Measurements from ENCODE around the gene SNAP91.
A peak's percentile ranks its signal among the peaks of the same experiment; 100 is the strongest.

Gene SNAP91

DNA sequence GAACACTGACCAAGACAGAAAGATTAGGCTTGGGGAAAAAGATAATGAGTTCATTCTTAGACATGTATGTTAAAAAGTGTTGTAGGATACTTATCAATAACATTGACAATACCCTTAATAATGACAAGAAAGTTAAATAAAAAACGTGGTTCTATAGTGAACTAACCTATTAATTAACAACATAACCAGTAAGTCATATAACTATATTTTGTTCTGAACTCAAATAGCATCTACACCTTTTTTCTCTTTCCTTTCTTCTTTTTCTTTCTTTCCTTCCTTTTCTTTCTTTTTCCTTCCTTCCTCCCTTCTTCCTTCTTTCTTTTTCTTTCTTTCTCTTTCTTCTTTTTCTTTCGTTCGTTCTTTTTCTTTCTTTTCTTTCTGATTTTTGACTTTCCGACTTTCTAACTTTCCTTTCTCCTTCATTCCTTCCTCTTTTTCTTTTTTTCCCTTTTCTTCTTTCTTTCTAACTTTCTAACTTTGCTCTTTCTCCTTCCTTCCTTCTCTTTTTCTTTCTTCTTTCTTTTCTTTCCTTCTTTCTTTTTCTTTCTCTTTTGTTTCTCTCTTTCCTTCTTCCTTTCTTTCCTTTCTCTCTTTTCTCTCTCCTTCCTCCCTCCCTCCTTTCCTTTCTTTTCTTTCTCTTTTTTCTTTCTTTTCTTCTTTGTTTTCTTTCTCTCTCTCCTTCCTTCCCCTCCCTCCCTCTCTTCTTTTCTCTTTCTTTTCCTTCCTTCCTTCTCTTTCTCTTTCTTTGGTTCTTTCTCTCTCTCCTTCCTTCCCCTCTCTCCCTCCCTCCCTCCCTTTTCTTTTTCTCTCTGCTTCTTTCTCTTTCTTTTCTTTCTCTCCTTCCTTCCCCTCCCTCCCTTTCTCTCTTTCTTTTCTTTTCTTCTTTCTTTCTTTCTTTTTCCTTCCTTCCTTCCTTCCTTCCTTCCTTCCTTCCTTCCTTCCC, 172.0 kb downstream of the SNAP91 start:
- no peak for DNase-seq

DNA sequence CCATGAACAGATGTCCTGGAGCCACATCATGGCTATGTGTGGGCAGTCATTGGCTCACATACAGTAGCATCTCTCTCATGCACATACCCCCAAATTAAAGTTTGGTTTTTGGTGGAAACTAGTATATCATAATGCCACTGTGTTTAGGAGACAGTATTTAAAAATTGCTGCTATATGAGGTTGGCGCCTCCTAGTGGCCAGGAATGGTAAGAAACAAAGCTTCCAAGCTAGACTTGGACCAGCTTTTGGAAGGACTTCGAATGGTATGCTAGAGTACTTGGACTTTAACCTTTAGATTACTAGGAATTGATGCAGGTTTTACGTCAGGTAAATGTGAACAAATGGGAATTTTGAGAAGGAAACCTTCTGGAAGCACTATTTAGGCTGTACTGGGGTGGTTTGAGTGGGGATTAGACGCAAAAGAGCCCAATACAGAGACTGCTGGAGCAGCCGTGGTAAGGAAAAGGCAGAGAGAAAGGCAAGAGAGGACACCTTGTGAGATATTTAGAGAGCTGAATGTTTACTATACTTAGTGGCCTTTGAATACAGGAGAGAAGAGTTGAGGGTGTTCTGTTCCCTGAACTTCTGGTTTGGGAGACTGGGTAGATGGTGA, 172.8 kb downstream of the SNAP91 start:
- peak in 4 of 5 experiments; percentile 9 to 34 (median 20) for DNase-seq

DNA sequence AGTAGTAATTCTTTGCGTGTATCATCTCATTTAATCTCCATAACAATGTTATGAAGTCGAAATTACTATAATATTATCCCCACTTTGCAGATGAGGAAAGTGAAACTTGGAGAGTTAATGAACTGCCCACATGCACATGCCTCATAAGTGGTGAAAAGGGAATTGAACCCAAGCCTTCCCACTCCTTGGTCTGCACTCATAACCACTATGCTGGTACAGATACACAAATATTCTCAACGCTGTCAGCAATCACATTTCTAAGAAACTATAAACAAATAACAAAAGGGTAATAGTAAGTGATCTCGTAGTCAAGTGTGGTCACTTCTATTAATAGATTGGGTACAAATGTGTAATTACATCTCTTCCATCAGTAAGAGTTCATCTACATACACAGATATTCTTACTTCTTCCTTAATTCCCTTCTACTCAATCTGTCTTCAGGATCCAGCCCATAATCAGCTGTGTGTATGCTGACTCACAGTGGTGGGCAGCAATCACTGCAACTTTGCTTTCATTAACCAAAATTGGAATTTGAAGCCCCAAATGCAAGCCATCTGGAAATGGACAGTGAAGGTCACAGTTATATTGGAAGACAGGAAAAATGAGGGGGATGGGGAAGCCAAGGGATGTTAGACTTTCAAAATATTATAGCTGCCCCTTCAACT, 190.0 kb downstream of the SNAP91 start:
- no peak for DNase-seq

DNA sequence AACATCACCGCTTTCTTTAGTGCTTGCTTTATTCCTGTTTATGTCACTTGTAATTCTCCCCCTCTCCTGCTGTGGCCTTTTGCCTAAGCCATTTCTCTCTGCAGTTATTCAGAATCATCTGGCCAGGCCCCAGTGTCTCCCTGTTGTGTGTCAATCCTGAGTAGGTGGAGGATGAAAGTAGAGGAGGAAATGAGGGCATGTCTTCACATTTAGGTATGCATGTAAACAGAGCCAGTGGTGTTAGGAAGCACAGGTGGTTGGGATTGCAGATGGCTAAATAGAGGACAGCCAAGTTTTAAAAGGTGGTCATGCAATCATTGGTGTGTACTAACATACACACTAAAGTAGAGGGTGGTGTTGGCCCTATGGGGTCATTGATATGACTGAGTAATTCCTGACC, 191.4 kb downstream of the SNAP91 start:
- no peak for DNase-seq

DNA sequence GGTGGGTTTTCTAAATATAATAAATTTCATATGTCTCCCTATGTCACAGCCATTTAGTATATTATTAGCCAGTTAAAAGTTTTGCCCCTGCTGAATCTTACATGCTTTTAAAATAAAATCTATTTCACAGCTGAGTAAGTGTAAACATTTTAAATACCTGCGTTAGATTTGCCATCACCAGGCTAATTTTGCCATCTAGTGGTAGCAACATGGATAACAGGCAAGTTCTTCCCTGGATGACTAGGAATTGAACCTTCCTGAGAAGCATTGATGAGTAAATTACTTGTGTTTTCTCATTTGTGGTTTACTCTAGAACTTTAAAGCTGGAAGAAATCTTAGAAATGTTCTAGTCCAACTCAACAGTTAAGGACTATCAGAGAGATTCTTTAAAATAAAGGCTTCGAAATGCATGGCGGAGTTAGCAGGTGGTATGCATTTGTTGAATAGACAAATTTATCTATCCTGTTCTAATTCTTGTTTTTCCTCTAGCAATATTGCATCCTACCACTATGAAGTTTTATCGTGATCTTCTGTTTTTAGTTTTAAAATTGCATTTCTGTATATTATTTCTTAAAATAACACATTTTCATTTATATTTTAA, 193.9 kb downstream of the SNAP91 start:
- DNase-seq: peak in 2 of 5 experiments; percentile 27 to 37

DNA sequence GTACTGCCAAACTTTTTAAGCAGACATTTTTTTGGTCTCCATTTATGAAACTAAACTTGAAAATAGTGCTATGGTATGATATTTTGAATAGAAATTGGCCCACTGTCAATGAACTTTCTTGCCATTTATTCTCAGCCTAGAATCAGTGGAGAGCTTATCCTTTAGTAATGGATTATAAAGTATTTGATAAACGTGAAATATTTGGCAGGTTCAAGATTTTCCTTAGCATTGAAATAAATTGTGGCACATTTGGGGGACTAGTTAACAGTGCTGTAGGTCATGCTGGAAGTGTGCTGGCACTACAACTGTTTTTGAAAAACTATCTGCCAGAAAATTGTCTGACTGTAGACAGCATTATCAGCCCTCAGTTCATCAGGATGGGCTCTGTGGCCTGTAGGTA, 194.4 kb downstream of the SNAP91 start:
- DNase-seq: no peak

DNA sequence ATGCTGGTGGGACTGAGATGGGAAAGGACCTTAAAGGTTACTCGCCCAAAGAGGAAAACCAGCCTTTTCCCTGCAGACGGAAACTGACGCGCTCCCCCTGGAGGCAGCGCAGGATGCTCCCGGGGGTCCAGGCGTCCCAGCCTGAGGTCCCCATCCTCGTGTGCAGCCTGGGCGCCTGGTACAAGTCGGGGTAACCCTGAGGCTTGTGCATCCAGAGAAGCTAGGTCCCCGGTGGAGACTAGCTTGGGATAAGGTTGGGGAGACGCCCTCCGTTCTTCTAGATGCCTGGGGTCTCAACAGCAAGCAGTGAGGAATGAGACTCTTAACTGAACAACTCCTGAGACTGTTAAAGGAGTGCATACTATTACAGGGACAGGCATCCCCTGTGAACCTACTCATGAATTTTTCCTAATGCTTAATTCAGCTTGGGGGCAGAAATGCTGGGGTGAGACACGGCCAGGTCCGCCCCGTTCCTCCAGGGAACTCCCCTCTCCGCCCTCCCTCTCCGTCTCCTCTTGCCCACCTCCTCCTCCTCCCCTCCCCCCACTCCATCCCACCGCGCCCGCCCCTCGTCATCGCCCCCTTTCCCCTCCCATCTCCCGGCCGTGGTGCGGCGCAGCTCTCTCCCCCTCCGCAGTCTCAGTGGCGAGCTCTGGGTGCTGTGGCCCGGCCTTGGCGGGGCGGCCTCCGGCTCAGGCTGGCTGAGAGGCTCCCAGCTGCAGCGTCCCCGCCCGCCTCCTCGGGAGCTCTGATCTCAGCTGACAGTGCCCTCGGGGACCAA, 196.8 kb downstream of the SNAP91 start, which contains the start of gene PRSS35:
TSS of gene PRSS35 (plus strand) at position 634 of the 781 bp plus-strand sequence. CDS start 10,908 bp downstream, outside the sequence.
- peak in 2 of 5 experiments; percentile 4 to 27 for DNase-seq

DNA sequence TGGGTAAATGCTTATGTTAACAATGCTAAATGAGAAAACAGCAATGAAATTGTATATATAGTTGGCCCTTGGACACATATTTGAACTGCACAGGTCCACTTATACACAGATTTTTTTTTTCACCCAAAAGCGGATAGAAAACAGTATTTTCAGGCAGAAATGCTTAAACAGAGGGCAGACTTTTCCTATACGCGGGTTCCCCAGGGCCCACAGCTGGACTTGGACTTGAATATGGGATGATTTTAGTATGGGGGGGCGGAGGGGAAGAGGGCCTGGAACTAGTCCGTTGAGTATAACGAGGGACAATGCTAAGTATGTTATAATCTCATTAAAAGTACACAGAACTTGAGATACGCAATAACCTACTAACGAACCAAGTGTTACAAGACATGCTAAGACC, 197.6 kb downstream of the SNAP91 start:
- no peak for DNase-seq

DNA sequence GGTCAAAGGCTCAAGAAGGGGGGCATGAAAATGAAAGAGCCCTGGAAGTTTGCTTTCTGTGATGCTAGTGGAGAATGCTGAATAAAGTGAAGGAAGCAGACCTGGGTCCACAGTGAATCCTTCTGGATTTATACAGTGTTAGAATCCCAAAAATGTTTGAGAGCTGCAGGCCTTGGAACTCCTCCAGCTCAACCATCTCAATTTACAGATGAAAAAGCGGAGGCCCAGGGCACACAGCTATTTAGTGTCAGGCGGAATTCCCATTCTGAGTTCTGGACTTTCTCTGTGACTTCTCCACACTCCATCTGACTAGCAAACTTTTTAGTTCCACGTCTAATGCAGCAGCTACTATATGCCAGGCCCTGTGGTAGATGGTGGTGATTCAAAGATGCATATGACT, 198.1 kb downstream of the SNAP91 start:
- no peak for DNase-seq

DNA sequence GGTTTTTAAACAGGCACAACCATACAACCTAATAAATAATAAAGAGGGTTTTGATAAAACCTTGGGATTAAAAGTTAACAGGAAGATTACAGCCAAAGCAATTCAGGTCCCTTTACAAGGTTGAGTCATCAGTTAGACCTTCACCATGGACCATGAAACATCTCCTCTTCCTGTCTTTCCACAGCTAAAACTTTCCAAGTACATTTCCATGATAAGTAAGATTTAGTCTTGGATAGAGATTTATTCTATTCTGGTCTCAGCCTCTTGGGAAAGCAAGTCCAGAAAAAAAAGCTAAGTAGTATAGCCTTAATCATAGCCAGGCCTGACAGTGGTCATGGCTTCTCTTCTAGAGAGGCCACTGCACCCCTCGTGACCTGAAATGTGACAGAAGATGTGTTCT, 199.5 kb downstream of the SNAP91 start:
- DNase-seq: no peak

DNA sequence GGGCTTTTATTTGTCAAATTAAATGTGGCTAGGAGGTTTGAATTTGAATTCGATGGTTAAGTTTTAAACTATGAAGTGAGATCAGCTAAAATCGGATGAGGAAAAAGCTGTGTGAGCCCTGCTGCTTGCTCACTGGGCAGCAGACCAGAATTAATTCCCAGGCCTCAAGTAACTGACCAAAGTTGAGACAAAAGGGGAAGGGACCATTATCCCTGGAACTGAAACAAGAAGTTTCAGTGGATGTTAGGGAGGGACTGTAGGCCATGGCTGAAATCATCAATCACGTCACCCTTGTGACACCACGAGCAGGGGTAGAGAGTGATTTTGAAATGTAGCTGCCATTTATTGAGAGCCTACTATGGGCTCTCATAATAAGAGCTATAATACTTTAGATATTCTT, 203.5 kb downstream of the SNAP91 start:
- no peak for DNase-seq

All from T-helper 2 cell (primary cell).